ENCODE results near the gene ZNF205. TPM values are rescaled to one million over a fixed set of nuclear protein-coding genes. Genes with fewer than 3 reads are reported as not detected.
A peak's percentile ranks its signal among the peaks of the same experiment; 100 is the strongest.

The ZNF205 gene
- total RNA-seq, 2 donors from 2014 or later, result 15.4 to 18.3 TPM

- Histone ChIP-seq H3K4me1 (ENCODE audit: control insufficient read depth, insufficient read depth, low read length) (peaks cover 8% of the 10 kb centered on the region), H3K27ac (ENCODE audit: low read depth, low read length) (no peak overlapping the region), H3K9me3 (ENCODE audit: control insufficient read depth, low read length) (no peaks in the 10 kb centered on the region), H3K4me3 (ENCODE audit: low read length) (no peak overlapping the region), H3K36me3 (ENCODE audit: control insufficient read depth, insufficient read depth, low read length) (peaks cover 20% of the 10 kb centered on the region), H3K27me3 (ENCODE audit: control insufficient read depth, insufficient read depth, low read length, poor library complexity, severe bottlenecking) (no peaks in the 10 kb centered on the region), H3K9ac (ENCODE audit: extremely low read depth, low read length, poor library complexity, severe bottlenecking) (no peak overlapping the region)
- Mint-ChIP-seq H3K36me3 (ENCODE audit: low read depth) (peaks cover 33% of the 10 kb centered on the region), H3K27ac (no peak overlapping the region), H3K9me3 (no peaks in the 10 kb centered on the region), H3K27me3 (ENCODE audit: insufficient read depth) (no peaks in the 10 kb centered on the region), H3K4me3 (no peak overlapping the region), H3K4me1 (peaks cover 18% of the 10 kb centered on the region)
- DNase-seq, result peak; percentile 81
- TF ChIP-seq CTCF (conservative IDR thresholded peaks at IDR 0.05), result peak; percentile 55
- WGBS, 2 experiments (ENCODE audit: insufficient coverage in 1 of 2, insufficient read length in 1 of 2), result 75 to 92% methylated on average over 7 to 13 of the region's 14 CpGs
Observed at GRCh38 chr16:3115561-3115960, 3.2 kb downstream of the ZNF205 start.

DNA sequence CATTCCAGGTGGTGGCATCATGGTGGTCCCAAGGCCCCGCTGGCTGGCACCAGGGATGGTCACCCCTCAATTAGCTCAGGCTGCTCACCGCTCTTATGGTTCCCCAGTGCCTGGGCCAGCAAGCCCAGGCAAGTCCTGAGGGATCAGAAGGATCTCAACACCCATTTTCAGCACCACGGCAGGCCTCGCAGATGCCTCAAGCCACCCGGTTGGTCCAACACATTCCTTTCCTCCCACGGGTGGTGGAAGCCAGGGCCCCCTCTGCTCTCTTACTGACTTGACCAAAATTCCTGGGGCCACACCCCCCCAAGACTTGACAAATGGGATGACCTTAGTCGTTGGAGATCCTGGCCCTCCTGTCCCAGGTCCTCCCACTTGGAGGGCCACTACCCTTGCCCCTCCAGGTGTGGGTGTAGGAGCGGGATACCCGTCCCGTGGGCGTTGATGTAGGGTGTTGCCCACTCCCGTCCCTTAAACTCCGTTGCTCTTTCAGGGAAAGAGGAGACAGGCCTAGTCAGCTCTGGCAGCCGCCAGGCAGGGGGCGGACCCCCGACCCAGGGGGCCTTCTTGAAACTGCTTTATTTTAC lies 5.9 kb downstream of the ZNF205 start:
- Mint-ChIP-seq H3K36me3 (ENCODE audit: low read depth) (peaks cover 38% of the 10 kb centered on the region), H3K4me1 (peaks cover 13% of the 10 kb centered on the region), H3K9me3 (no peaks in the 10 kb centered on the region), H3K27me3 (ENCODE audit: insufficient read depth) (no peaks in the 10 kb centered on the region), H3K4me3 (no peak overlapping the region), H3K27ac (no peak overlapping the region)
- TF ChIP-seq CTCF (conservative IDR thresholded peaks at IDR 0.05), result no peak
- 90 to 93% methylated on average over 12 to 16 of the region's 16 CpGs for WGBS, 2 experiments (ENCODE audit: insufficient coverage in 1 of 2, insufficient read length in 1 of 2)
- Histone ChIP-seq H3K27me3 (ENCODE audit: control insufficient read depth, insufficient read depth, low read length, poor library complexity, severe bottlenecking) (no peaks in the 10 kb centered on the region), H3K4me1 (ENCODE audit: control insufficient read depth, insufficient read depth, low read length) (peaks cover 8% of the 10 kb centered on the region), H3K27ac (ENCODE audit: low read depth, low read length) (no peak overlapping the region), H3K36me3 (ENCODE audit: control insufficient read depth, insufficient read depth, low read length) (peaks cover 20% of the 10 kb centered on the region), H3K9ac (ENCODE audit: extremely low read depth, low read length, poor library complexity, severe bottlenecking) (no peak overlapping the region), H3K9me3 (ENCODE audit: control insufficient read depth, low read length) (no peaks in the 10 kb centered on the region), H3K4me3 (ENCODE audit: low read length) (no peak overlapping the region)
- no peak for DNase-seq

- no peaks in the 10 kb centered on the region for H3K27me3 ChIP-seq (ENCODE audit: control insufficient read depth, insufficient read depth, low read length, poor library complexity, severe bottlenecking)
- H3K4me3 ChIP-seq (ENCODE audit: low read length), result no peak overlapping the region
- no peak overlapping the region for H3K27ac Mint-ChIP-seq
- peaks cover 3% of the 10 kb centered on the region for H3K4me1 ChIP-seq (ENCODE audit: control insufficient read depth, insufficient read depth, low read length)
- no peak overlapping the region for H3K27ac ChIP-seq (ENCODE audit: low read depth, low read length)
- H3K4me3 Mint-ChIP-seq, result no peak overlapping the region
- no peak overlapping the region for H3K9ac ChIP-seq (ENCODE audit: extremely low read depth, low read length, poor library complexity, severe bottlenecking)
- H3K9me3 Mint-ChIP-seq, result no peaks in the 10 kb centered on the region
- WGBS, 2 experiments (ENCODE audit: insufficient coverage in 1 of 2, insufficient read length in 1 of 2), result 96% methylated on average over 6 to 20 of the region's 20 CpGs
- H3K4me1 Mint-ChIP-seq, result peaks cover 13% of the 10 kb centered on the region
- peaks cover 20% of the 10 kb centered on the region for H3K36me3 ChIP-seq (ENCODE audit: control insufficient read depth, insufficient read depth, low read length)
- TF ChIP-seq CTCF (conservative IDR thresholded peaks at IDR 0.05), result no peak
- no peak for DNase-seq
- no peaks in the 10 kb centered on the region for H3K27me3 Mint-ChIP-seq (ENCODE audit: insufficient read depth)
- no peaks in the 10 kb centered on the region for H3K9me3 ChIP-seq (ENCODE audit: control insufficient read depth, low read length)
- peaks cover 38% of the 10 kb centered on the region for H3K36me3 Mint-ChIP-seq (ENCODE audit: low read depth)
Observed at GRCh38 chr16:3118846-3119245, 6.5 kb downstream of the ZNF205 start.

Data from endodermal cell (in vitro differentiated cells).